GM19452 (cell line): ENCODE results near the gene PHACTR1.

Source experiments
- ATAC-seq: cut with Tn5 transposase; IDR thresholded peaks from one replicate; pipeline ENCODE4 v1.9.1; 2021; ENCODE audit not compliant: unreplicated experiment

The PHACTR1 gene

GRCh38 chr6:13013681-13014503 is 297.3 kb downstream of the PHACTR1 start:
- no peak for ATAC-seq

- ATAC-seq, result no peak
These were observed 298.2 kb downstream of the PHACTR1 start for GRCh38 chr6:13014504-13015378.

GRCh38 chr6:13015379-13015681 is 298.8 kb downstream of the PHACTR1 start:
- ATAC-seq, result no peak

- no peak for ATAC-seq
These were observed 308.0 kb downstream of the PHACTR1 start for GRCh38 chr6:13024616-13025015.

GRCh38 chr6:13025893-13026499 is 309.4 kb downstream of the PHACTR1 start:
- no peak for ATAC-seq

- ATAC-seq, result no peak
These were observed 310.0 kb downstream of the PHACTR1 start for GRCh38 chr6:13026557-13026956.

GRCh38 chr6:13027207-13027606 is 310.6 kb downstream of the PHACTR1 start:
- no peak for ATAC-seq

GRCh38 chr6:13030396-13030795 is 313.8 kb downstream of the PHACTR1 start:
- ATAC-seq, result no peak

GRCh38 chr6:13032566-13032965 is 316.0 kb downstream of the PHACTR1 start:
- ATAC-seq, result no peak

GRCh38 chr6:13033145-13033544 is 316.6 kb downstream of the PHACTR1 start:
- ATAC-seq, result no peak

- ATAC-seq, result no peak
These were observed 317.7 kb downstream of the PHACTR1 start for GRCh38 chr6:13034316-13034715.

GRCh38 chr6:13035606-13036005 is 319.0 kb downstream of the PHACTR1 start:
- ATAC-seq, result no peak

- ATAC-seq, result no peak
These were observed 321.7 kb downstream of the PHACTR1 start for GRCh38 chr6:13038315-13038714.

GRCh38 chr6:13038741-13039190 is 322.2 kb downstream of the PHACTR1 start:
- no peak for ATAC-seq

- no peak for ATAC-seq
These were observed 327.8 kb downstream of the PHACTR1 start for GRCh38 chr6:13044390-13044789.

GRCh38 chr6:13044896-13045295 is 328.3 kb downstream of the PHACTR1 start:
- no peak for ATAC-seq

GRCh38 chr6:13045676-13046075 is 329.1 kb downstream of the PHACTR1 start:
- no peak for ATAC-seq

- ATAC-seq, result no peak
These were observed 329.5 kb downstream of the PHACTR1 start for GRCh38 chr6:13046084-13046483.

- no peak for ATAC-seq
These were observed 331.5 kb downstream of the PHACTR1 start for GRCh38 chr6:13048113-13048512.

GRCh38 chr6:13049666-13050254 is 333.2 kb downstream of the PHACTR1 start:
- no peak for ATAC-seq

- no peak for ATAC-seq
These were observed 336.5 kb downstream of the PHACTR1 start for GRCh38 chr6:13053006-13053461.
